Mucosa of rectum (tissue), 2 donors: ENCODE measurements around the gene LIN7B.

ENCODE experiments used
- H3K27ac ChIP-seq, 2 donors: one replicate each; pipeline ENCODE4 v1.7.0; 2013; ENCODE audit warnings: inconsistent platforms in 2 of 2, low read depth in 2 of 2, low read length in 2 of 2
- H3K27me3 ChIP-seq, 2 donors: one replicate each; pipeline ENCODE4 v1.7.0; 2013; ENCODE audit warnings: low read length in 2 of 2; ENCODE audit not compliant: control insufficient read depth in 2 of 2, insufficient read depth in 2 of 2
- H3K36me3 ChIP-seq, 2 donors: one replicate each; pipeline ENCODE4 v1.7.0; 2013; ENCODE audit warnings: low read length in 2 of 2; ENCODE audit not compliant: control insufficient read depth in 2 of 2, insufficient read depth in 2 of 2
- H3K4me1 ChIP-seq, 2 donors: one replicate each; pipeline ENCODE4 v1.7.0; 2013; ENCODE audit warnings: low read length in 2 of 2, mild to moderate bottlenecking in 1 of 2; ENCODE audit not compliant: control insufficient read depth in 2 of 2, insufficient read depth in 2 of 2
- H3K4me3 ChIP-seq, 2 donors: one replicate each; pipeline ENCODE4 v1.7.0; 2013; ENCODE audit warnings: low read length in 2 of 2
- H3K9ac ChIP-seq, 2 donors: one replicate each; pipeline ENCODE4 v1.7.0; 2013; ENCODE audit warnings: low read length in 2 of 2, low read depth in 1 of 2, mild to moderate bottlenecking in 1 of 2
- H3K9me3 ChIP-seq, 2 donors: one replicate each; pipeline ENCODE4 v1.7.0; 2013; ENCODE audit warnings: low read length in 2 of 2; ENCODE audit not compliant: control insufficient read depth in 2 of 2
- donor health status: healthy.
- donor health status: Normal muscosa, but diverticular disease.

Gene LIN7B

GRCh38 chr19:49097453-49098288 is 16.5 kb upstream of the LIN7B start:
- H3K9ac ChIP-seq: no peak overlapping the region
- H3K4me3 ChIP-seq: no peak overlapping the region
- H3K36me3 ChIP-seq: peaks cover 48 to 72% of the 10 kb centered on the region in 2 donors
- H3K27me3 ChIP-seq: no peaks in the 10 kb centered on the region
- H3K4me1 ChIP-seq: no peaks in the 10 kb centered on the region
- H3K9me3 ChIP-seq: no peaks in the 10 kb centered on the region
- H3K27ac ChIP-seq: no peak overlapping the region

- Histone ChIP-seq H3K27me3 (no peaks in the 10 kb centered on the region), H3K4me3 (no peak overlapping the region), H3K4me1 (no peaks in the 10 kb centered on the region), H3K9ac (no peak overlapping the region), H3K9me3 (no peaks in the 10 kb centered on the region), H3K36me3 (peaks cover 51 to 72% of the 10 kb centered on the region in 2 donors), H3K27ac (no peak overlapping the region)
Measured at GRCh38 chr19:49098795-49099194, 15.4 kb upstream of the LIN7B start.

- no peaks in the 10 kb centered on the region for H3K9me3 ChIP-seq
- H3K27ac ChIP-seq: no peak overlapping the region
- no peaks in the 10 kb centered on the region for H3K27me3 ChIP-seq
- no peak overlapping the region for H3K9ac ChIP-seq
- no peaks in the 10 kb centered on the region for H3K4me1 ChIP-seq
- peaks cover 53 to 67% of the 10 kb centered on the region in 2 donors for H3K36me3 ChIP-seq
- H3K4me3 ChIP-seq: no peak overlapping the region
Measured at GRCh38 chr19:49101160-49101559, 13.0 kb upstream of the LIN7B start.

GRCh38 chr19:49102303-49102702 is 11.9 kb upstream of the LIN7B start:
- Histone ChIP-seq H3K9ac (no peak overlapping the region), H3K36me3 (peaks cover 59 to 68% of the 10 kb centered on the region in 2 donors), H3K27ac (no peak overlapping the region), H3K27me3 (no peaks in the 10 kb centered on the region), H3K9me3 (no peaks in the 10 kb centered on the region), H3K4me3 (no peak overlapping the region), H3K4me1 (no peaks in the 10 kb centered on the region)

GRCh38 chr19:49103331-49104085 is 10.7 kb upstream of the LIN7B start:
- Histone ChIP-seq H3K27ac (no peak overlapping the region), H3K4me3 (no peak overlapping the region), H3K9ac (no peak overlapping the region), H3K27me3 (no peaks in the 10 kb centered on the region), H3K4me1 (no peaks in the 10 kb centered on the region), H3K9me3 (no peaks in the 10 kb centered on the region), H3K36me3 (peaks cover 63 to 64% of the 10 kb centered on the region in 2 donors)

- H3K36me3 ChIP-seq: peaks cover 62 to 64% of the 10 kb centered on the region in 2 donors
- H3K9ac ChIP-seq: no peak overlapping the region
- H3K9me3 ChIP-seq: no peaks in the 10 kb centered on the region
- no peaks in the 10 kb centered on the region for H3K27me3 ChIP-seq
- H3K4me3 ChIP-seq: no peak overlapping the region
- no peaks in the 10 kb centered on the region for H3K4me1 ChIP-seq
- no peak overlapping the region for H3K27ac ChIP-seq
Measured at GRCh38 chr19:49104229-49104864, 9.8 kb upstream of the LIN7B start.

- H3K9me3 ChIP-seq: no peaks in the 10 kb centered on the region
- peaks cover 50 to 51% of the 10 kb centered on the region in 2 donors for H3K36me3 ChIP-seq
- no peaks in the 10 kb centered on the region for H3K4me1 ChIP-seq
- H3K27ac ChIP-seq: no peak overlapping the region
- no peaks in the 10 kb centered on the region for H3K27me3 ChIP-seq
- no peak overlapping the region for H3K9ac ChIP-seq
- no peak overlapping the region for H3K4me3 ChIP-seq
Measured at GRCh38 chr19:49106648-49107135, 7.5 kb upstream of the LIN7B start.

- H3K27me3 ChIP-seq: no peaks in the 10 kb centered on the region
Measured at GRCh38 chr19:49107625-49108459, 6.3 kb upstream of the LIN7B start.

GRCh38 chr19:49109051-49109450 is 5.1 kb upstream of the LIN7B start:
- Histone ChIP-seq H3K27ac (no peak overlapping the region), H3K36me3 (peaks cover 36 to 37% of the 10 kb centered on the region in 2 donors)

More at GRCh38 chr19:49107625-49108459, 6.3 kb upstream of the LIN7B start:
- Histone ChIP-seq H3K27ac (no peak overlapping the region), H3K9me3 (no peaks in the 10 kb centered on the region), H3K9ac (no peak overlapping the region), H3K36me3 (peaks cover 40 to 41% of the 10 kb centered on the region in 2 donors), H3K4me3 (no peak overlapping the region), H3K4me1 (no peaks in the 10 kb centered on the region)

More at GRCh38 chr19:49109051-49109450, 5.1 kb upstream of the LIN7B start:
- Histone ChIP-seq H3K4me3 (no peak overlapping the region), H3K27me3 (no peaks in the 10 kb centered on the region), H3K4me1 (peaks cover 5% of the 10 kb centered on the region in 2 donors), H3K9me3 (no peaks in the 10 kb centered on the region), H3K9ac (no peak overlapping the region)
